ENCODE results near the gene MMP14.

The MMP14 gene

DNA sequence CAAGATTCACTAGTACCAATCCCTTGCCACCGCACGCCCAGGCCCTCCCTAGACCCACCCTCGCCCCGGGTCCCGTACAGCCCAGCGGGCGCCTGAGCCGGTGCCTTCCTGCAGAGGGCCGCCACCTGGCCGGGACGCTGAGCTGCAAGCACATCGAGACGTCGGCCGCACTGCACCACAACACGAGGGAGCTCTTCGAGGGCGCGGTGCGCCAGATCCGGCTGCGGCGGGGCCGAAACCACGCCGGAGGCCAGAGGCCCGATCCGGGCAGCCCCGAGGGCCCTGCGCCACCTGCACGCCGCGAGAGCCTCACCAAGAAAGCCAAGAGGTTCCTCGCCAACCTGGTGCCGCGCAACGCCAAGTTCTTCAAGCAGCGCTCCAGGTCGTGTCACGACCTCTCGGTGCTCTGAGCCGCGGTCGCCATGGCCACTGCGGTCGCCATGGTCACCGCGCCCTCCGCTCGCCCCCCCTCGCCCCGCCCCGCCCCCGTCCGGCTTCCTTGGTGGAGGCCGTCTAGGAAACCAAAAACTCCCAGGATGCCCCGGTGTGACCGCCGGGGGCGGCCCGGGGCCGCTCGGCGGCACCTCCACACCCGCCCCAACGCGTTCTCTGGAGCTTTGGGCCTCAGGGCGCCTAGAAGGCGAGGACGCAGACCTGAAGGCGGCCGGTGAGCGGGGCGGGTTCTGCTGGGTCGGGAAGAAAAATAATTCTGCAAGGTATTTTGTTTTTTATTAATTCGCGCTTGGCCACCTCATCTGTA is 50.3 kb downstream of the MMP14 start:
- peak; percentile 90 for DNase-seq

DNA sequence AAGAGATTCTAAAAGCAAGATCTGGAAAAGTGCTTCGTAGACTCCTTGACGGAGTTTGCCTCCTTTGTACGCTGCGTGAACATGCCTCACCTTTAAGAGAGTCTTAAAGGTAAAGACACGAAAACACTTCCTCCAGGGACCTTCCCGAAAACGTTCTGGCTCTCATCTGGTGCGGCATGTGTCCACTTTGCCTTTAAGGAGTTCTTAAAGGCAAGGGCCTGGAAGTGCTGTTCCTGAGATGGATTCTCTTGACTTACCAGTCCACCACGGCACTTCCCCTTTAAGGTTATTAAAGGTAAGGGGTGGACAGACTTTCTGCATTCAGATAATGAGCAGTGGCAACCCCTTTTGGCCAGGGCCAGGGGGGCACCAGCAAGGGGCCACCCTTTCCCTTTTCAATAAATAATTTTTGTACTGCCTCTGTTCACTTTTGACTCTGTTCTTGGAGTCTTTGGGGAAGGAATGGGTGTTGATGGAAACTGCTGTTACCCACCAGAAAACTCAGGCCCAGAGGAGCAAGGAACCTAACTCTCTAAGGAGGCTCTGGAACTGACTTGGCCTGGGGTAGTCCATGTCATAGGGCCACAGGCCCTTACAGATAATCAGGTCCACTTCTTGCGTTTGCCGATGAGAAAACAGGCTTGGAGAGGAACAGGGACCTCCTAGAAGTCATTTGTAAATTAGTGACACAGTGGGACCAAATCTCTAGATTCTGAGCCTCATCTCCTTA is 51.0 kb downstream of the MMP14 start:
- peak; percentile 99 for DNase-seq

- DNase-seq = peak; percentile 100
Observed at GRCh38 chr14:22887990-22888378, 51.6 kb downstream of the MMP14 start.

- peak; percentile 71 for DNase-seq
Observed at GRCh38 chr14:22888662-22889061, 52.3 kb downstream of the MMP14 start.

- peak; percentile 92 for DNase-seq
Observed at GRCh38 chr14:22890416-22890815, 54.0 kb downstream of the MMP14 start.

DNA sequence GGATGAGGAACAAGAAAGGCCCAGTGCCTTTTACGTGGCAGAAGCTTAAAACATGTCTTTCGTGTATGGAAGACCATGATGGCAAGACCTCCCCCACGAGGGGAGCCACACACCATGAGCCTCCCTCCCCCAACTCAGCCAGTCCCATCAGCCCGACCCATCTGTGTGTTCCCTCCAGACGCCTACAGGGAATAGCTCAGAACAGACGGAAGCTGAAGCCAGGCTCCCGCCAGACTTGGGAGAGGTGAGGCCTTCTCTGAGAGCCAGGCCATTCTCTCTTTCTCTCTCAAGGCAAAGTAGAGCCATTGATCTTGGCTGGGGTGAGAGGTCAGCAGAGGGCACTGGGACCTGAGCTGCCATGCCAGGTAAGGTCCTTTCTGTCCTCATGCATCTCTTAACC is 56.1 kb downstream of the MMP14 start:
- DNase-seq = peak; percentile 78

DNA sequence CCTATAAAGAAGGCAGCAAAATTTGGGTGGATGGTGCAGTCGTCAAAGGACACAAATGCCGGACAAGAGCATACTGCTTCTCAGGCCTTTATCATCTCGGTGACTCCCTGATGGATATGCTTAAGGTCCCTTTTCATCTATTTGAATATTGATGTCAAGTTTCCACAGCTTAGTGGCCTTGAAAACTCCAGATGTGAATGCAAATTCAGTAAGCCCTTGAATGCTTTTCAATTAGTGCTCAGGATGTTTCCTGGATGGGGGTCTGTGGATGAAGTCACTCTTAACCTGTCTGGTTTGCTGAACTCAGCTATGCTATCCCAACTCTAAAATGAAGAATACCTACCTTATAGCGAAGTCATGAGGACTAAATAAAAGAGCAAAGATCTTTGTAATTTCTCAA is 57.3 kb downstream of the MMP14 start:
- DNase-seq = no peak

DNA sequence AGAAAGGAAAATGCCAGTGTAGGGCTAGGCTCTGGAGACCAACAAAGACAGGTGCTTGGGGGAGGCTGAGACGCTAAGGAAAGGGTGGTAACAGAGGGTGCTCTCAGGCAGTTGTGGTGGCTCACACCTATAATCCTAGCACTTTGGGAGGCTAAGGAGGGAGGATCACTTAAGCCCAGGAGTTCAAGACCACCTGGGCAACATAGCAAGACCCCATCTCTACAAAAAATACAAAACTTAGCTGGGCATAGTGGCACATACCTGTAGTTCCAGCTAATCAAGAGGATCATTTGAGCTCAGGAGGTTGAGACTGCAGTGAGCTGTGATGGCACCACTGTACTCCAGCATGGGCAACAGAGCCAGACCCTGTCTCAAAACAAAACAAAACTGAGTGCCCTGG is 59.0 kb downstream of the MMP14 start:
- DNase-seq = no peak

- DNase-seq = no peak
Observed at GRCh38 chr14:22896356-22896755, 60.0 kb downstream of the MMP14 start.

GRCh38 chr14:22896760-22897159 is 60.4 kb downstream of the MMP14 start:
- no peak for DNase-seq

DNA sequence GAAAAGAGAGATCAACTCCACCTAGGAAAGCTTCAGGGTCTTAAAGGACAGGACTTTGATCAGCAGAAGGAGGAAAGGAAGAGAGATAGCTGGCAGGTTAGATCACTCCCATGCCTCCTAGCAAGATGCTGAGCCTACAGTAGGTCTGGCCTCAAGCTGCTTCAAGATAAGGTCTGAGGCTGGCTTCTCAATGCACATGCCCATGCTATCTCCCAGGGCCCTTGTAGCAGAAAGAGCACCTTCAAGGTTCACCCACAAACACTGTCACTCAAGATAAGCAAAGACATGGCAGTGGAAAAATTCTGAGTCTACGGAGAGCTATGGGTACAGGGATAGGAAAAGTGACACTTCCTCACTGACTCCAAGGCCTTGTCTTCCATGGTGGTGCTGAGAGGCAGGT is 61.0 kb downstream of the MMP14 start:
- DNase-seq = no peak
